HG03066 (cell line): ENCODE measurements around the gene PTBP2.

Source experiments
- ATAC-seq: cut with Tn5 transposase; IDR thresholded peaks from one replicate; pipeline ENCODE4 v1.9.1; 2021; ENCODE audit warnings: low read depth; ENCODE audit not compliant: unreplicated experiment

Gene PTBP2

GRCh38 chr1:96815914-96816313 lies 94.3 kb downstream of the PTBP2 start:
- no peak for ATAC-seq

- no peak for ATAC-seq
Observed at GRCh38 chr1:96820107-96820506, 98.5 kb downstream of the PTBP2 start.

GRCh38 chr1:96820671-96821070 lies 99.1 kb downstream of the PTBP2 start:
- ATAC-seq, result no peak

GRCh38 chr1:96825231-96825630 lies 103.6 kb downstream of the PTBP2 start:
- no peak for ATAC-seq

GRCh38 chr1:96825950-96826576 lies 104.5 kb downstream of the PTBP2 start:
- no peak for ATAC-seq

GRCh38 chr1:96833376-96833775 lies 111.8 kb downstream of the PTBP2 start:
- no peak for ATAC-seq

GRCh38 chr1:96834986-96835385 lies 113.4 kb downstream of the PTBP2 start:
- no peak for ATAC-seq

GRCh38 chr1:96837057-96837780 lies 115.6 kb downstream of the PTBP2 start:
- no peak for ATAC-seq

- no peak for ATAC-seq
Observed at GRCh38 chr1:96837781-96838216, 116.2 kb downstream of the PTBP2 start.

GRCh38 chr1:96840396-96840795 lies 118.8 kb downstream of the PTBP2 start:
- ATAC-seq, result no peak

GRCh38 chr1:96842215-96842614 lies 120.6 kb downstream of the PTBP2 start:
- ATAC-seq, result no peak

- no peak for ATAC-seq
Observed at GRCh38 chr1:96843196-96843595, 121.6 kb downstream of the PTBP2 start.

GRCh38 chr1:96843601-96844000 lies 122.0 kb downstream of the PTBP2 start:
- no peak for ATAC-seq

GRCh38 chr1:96845464-96845863 lies 123.9 kb downstream of the PTBP2 start:
- ATAC-seq, result no peak

- no peak for ATAC-seq
Observed at GRCh38 chr1:96861836-96862235, 140.3 kb downstream of the PTBP2 start.

- ATAC-seq, result no peak
Observed at GRCh38 chr1:96863449-96863848, 141.9 kb downstream of the PTBP2 start.
